Stimulated activated CD4-positive, alpha-beta T cell treated with anti-CD3 and anti-CD28 coated beads, Interleukin-1b, Interleukin-23, amount 100 ng/mL, for 4 hours (primary cell): ENCODE data around the gene SDHD.

Source experiments
- DNase-seq, 2 donors: peaks; one replicate each; pipeline ENCODE4 v3.0.0-alpha.2; 2020; ENCODE audit warnings: low read depth in 2 of 2

SDHD gene

DNA sequence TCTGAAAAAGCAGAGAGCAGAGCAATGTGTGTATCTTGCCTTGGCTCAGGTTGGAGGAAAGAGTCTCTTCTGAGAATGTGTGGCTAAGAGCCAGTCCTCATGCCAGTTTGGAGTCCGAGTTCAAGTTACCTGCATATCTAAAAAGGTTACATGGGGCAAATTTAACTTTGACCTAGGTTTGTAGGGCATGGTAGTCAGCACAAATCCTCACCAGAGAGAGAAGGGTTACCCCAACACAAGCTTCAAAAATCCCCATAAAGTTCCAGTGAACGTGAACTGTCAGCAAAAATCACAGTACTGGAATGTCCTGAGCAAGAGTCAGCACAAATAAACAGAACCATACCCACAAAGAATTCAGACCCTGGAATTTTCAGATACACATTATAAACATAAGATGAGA is 13.8 kb downstream of the SDHD start:
- no peak for DNase-seq

GRCh38 chr11:112103446-112103845 is 16.8 kb downstream of the SDHD start:
- DNase-seq, result no peak

GRCh38 chr11:112106070-112106469 is 19.4 kb downstream of the SDHD start:
- no peak for DNase-seq

DNA sequence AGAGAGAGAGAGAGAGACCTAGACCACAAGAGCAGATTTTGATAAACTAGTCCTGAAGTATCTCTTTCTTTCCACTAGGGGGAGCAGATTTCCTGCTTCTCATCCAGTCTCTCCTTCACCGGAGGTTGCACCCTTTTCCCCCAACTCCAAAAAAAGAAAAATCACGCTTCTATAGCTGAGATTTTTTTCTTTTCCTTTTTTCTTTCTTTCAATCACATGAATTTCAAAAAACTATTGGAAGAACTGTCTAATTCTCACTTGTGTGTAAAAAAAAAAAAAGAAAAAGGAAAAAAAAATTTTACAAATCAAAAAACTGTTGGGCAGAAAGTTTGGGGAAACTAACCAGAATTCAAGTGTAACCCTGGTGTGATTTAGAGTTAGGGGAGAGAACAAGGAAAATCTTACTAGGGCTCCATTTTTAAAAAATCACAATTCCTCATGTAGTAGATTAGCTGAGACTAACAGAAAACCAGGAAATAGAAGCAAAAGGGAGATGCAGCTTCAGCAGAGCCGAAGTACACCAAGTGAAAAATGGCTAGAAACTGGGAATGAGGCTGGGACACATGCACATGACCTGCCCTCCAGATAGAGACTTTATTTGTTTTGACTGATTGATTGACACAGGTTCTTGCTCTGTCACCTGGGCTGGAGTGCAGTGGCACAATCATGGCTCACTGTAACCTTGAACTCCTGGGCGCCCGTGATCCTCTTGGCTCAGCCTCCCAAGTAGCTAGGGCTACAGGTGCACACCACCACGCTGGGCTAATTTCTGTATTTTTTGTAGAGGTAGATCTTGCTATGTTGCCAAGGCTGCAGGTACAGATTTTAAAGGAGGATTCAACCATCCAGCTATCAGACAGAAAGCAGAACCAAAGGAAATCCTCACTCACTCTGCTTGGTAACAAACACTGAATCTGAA is 27.1 kb downstream of the SDHD start:
- DNase-seq, result peak in 1 of 2 donors; percentile 1

DNA sequence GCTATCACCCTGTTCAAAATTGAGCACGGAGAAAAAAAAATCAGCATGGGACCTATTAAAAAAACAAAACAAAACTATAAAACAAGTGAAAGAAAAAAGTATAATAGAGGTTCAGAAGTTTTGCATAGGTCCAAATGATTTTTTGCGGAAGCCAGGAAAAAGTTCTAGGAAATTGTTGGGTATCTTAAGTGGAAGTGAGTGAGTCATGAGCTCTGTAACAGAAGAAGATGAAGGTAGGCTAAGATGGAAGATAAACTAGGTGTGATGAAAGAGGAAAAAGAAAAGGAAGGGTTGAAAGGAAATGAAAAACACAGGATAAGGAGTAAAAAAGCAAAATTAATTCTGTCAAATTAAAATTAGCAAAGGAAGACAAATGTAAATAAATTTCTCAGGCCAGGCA is 27.8 kb downstream of the SDHD start:
- no peak for DNase-seq

- no peak for DNase-seq
These were observed 28.7 kb downstream of the SDHD start for GRCh38 chr11:112115386-112115785.

GRCh38 chr11:112118176-112118575 is 31.5 kb downstream of the SDHD start:
- no peak for DNase-seq

DNA sequence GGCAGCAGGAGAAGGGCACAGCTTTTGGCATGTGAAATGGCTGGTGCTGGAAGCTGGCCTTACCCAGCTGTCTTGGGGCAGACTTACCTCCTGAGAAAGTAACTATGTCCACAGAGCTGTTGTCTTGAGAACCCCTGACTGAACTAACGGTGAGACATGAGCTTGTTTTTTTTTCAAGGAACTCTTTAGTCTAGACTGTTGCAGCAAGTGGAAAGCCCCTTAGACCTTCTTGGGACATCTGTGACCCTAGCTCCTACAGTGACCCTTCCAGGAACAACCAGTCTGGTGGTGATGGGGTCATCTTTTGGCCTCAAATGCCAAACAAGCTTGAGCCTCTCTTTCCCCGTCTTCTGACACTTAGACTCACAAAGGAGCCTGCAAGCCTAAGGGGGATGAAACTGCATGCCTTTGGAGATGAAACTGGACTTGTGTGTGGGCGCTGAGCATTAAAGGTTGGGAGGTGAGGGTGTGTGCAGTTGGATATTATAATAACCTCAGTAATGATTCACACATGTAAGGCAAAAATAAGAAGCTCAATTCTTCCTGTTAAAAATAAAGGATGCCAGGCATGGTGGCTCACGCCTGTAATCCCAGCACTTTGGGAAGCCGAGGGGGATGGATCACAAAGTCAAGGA is 35.4 kb downstream of the SDHD start:
- no peak for DNase-seq

DNA sequence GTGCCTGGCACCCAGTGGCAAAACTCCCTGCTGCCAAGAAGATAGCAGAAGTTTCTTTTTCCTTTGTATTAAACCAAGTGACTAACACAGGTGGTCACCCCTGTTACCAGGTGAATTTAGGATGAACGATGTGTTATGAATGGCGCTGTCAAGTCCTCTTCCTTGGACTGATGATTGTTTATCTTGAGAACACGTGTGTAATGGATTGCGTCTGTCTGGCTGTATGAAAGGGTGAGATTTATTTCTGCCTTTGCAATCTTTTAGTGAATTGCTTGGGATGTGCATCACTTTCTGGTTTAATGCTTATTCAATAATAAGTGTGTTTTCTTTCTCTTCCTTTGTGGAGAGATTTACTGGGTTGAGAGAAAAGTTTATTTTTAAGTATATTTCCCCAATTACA is 36.5 kb downstream of the SDHD start:
- no peak for DNase-seq

GRCh38 chr11:112127056-112127455 is 40.4 kb downstream of the SDHD start:
- DNase-seq, result no peak

GRCh38 chr11:112128483-112129121 is 41.9 kb downstream of the SDHD start:
- no peak for DNase-seq

DNA sequence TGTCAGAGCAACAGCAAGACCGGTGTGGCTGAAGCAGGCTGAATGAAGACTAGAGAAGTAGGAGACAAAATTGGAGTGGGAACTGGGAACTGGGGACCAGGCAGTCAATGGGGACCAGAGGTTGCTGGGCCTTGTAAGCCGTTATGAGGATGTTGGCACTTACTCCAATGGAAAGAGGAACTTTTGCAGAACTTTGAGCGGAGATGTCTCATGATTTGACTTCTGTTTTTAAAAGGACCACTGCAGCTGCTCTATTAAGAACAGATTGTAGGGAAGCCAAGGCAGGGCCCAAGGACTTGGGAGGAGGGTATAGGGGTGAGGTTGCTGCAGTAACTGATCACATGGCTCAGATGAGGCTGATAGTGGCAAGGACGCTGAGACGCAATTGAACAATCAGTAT is 43.0 kb downstream of the SDHD start:
- DNase-seq, result no peak

GRCh38 chr11:112132737-112133136 is 46.1 kb downstream of the SDHD start:
- no peak for DNase-seq

DNA sequence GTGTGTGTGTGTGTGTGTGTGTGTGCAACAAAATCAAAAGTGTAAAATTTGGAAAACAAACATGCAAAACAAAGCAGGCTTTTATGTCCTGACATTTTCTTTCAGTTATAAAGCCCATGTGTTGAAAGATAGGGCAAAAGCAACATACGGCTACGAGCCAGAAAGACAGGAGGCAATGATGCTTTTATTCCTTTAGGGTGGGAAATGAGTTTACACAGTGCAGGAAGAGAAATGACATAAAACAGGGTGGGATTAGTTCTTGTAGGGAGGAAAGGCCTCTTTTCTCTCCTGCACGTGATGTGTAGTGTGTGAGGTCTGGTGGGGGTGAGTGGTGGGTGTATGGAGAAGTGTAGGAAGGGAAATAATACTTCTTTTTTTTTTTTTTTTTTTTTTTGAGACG is 47.8 kb downstream of the SDHD start:
- no peak for DNase-seq

DNA sequence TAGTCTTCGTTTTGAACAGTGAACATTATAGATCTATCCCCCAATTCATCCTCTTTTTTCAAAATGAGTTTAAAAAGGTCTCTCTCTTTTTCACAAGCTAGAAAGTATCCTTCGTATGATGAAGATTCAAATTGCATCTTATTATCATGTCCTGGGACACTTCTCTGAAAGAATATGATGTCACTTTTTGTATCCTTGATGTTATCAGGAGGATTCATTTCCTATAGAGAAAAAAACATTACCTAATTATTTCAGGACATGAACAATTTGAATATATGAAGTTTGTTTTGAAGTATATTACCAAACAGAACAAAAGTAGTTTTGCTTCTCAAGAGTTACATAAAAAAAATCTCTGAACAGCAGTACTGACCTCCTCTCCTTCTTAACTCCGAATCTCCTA is 56.9 kb downstream of the SDHD start:
- DNase-seq, result no peak
